Epithelial cell of proximal tubule (primary cell): ENCODE results near the gene ARHGAP12. TPM values are rescaled to one million over a fixed set of nuclear protein-coding genes. Genes with fewer than 3 reads are reported as not detected.
A peak's percentile ranks its signal among the peaks of the same experiment; 100 is the strongest.

Experiments
- DNase-seq: peaks from one replicate; pipeline ENCODE4 v3.0.0-alpha.2; 2011; ENCODE audit warnings: low read depth
- H3K4me3 ChIP-seq: 2 replicates; pipeline ENCODE4 v1.5.1; 2011; ENCODE audit warnings: low read depth, mild to moderate bottlenecking, low read length
- CTCF ChIP-seq: conservative IDR thresholded peaks from 2 replicates; pipeline ENCODE4 v1.5.1; 2012; ENCODE audit warnings: low read depth, mild to moderate bottlenecking, low read length
- total RNA-seq: library from RNA; depleted of rRNA; stranded (reverse); fragments of >200 nt; gene quantifications from 2 replicates; pipeline ENCODE4 v1.2.3, GENCODE V29; 2015

Gene ARHGAP12
- total RNA-seq, 1 donor from 2014 or later = 13.7 TPM

- DNase-seq = no peak
- H3K4me3 ChIP-seq = no peak overlapping the region
- TF ChIP-seq CTCF = no peak
These were observed 26.0 kb upstream of the ARHGAP12 start for GRCh38 chr10:31954410-31955191.

- no peak for TF ChIP-seq CTCF
- no peak overlapping the region for H3K4me3 ChIP-seq
- no peak for DNase-seq
These were observed 24.8 kb upstream of the ARHGAP12 start for GRCh38 chr10:31953480-31953879.

GRCh38 chr10:31953080-31953479, 24.4 kb upstream of the ARHGAP12 start:
- no peak for DNase-seq
- no peak for TF ChIP-seq CTCF
- H3K4me3 ChIP-seq = no peak overlapping the region

- TF ChIP-seq CTCF = no peak
- H3K4me3 ChIP-seq = no peak overlapping the region
- DNase-seq = no peak
These were observed 23.4 kb upstream of the ARHGAP12 start for GRCh38 chr10:31952066-31952465.

GRCh38 chr10:31949266-31949665, 20.6 kb upstream of the ARHGAP12 start:
- TF ChIP-seq CTCF = no peak
- no peak overlapping the region for H3K4me3 ChIP-seq
- DNase-seq = no peak

- H3K4me3 ChIP-seq = no peak overlapping the region
- TF ChIP-seq CTCF = no peak
- no peak for DNase-seq
These were observed 19.4 kb upstream of the ARHGAP12 start for GRCh38 chr10:31948021-31948420.

- TF ChIP-seq CTCF = peak; percentile 77
- DNase-seq = no peak
- H3K4me3 ChIP-seq = no peak overlapping the region
These were observed 18.7 kb upstream of the ARHGAP12 start for GRCh38 chr10:31947144-31947926.
